ENCODE data around the gene DND1. TPM values are rescaled to one million over a fixed set of nuclear protein-coding genes. Genes with fewer than 3 reads are reported as not detected.

The DND1 gene
- total and polyA plus RNA-seq, 4 donors = 0.29 to 0.92 (median 0.37) TPM; not detected in 1

- no peak for TF ChIP-seq MAX (IDR thresholded peaks at IDR 0.05)
- TF ChIP-seq CTCF (IDR thresholded peaks at IDR 0.05; ENCODE audit: low read depth, low read length, missing input control) = no peak
- no peak for TF ChIP-seq NR2F2 (IDR thresholded peaks at IDR 0.05)
- TF ChIP-seq HNF4A (conservative IDR thresholded peaks at IDR 0.05) = no peak
- TF ChIP-seq JUND (IDR thresholded peaks at IDR 0.05) = no peak
- TF ChIP-seq GABPA (IDR thresholded peaks at IDR 0.05 in 1 of 2, conservative IDR thresholded peaks at IDR 0.05 in 1 of 2) = no peak
- no peak for TF ChIP-seq FOXA2 (IDR thresholded peaks at IDR 0.05)
- TF ChIP-seq SP1 (IDR thresholded peaks at IDR 0.05) = no peak
- no peak for TF ChIP-seq ATF3 (IDR thresholded peaks at IDR 0.05)
- no peak for TF ChIP-seq REST (IDR thresholded peaks at IDR 0.05)
- TF ChIP-seq FOXA1 (IDR thresholded peaks at IDR 0.05) = no peak
- no peak for TF ChIP-seq RAD21 (IDR thresholded peaks at IDR 0.05)
- no peak for TF ChIP-seq RXRA (IDR thresholded peaks at IDR 0.05)
- no peak for TF ChIP-seq ZBTB33 (IDR thresholded peaks at IDR 0.05)
- no peak for TF ChIP-seq TAF1 (conservative IDR thresholded peaks at IDR 0.05)
- no peak for TF ChIP-seq YY1 (IDR thresholded peaks at IDR 0.05)
- no peak for TF ChIP-seq EGR1 (IDR thresholded peaks at IDR 0.05; ENCODE audit: low read depth in 2 of 2)
- TF ChIP-seq HNF4G (IDR thresholded peaks at IDR 0.05) = no peak
- H3K4me3 ChIP-seq (ENCODE audit: low read depth in 1 of 3, low read length in 3 of 3) = no peak overlapping the region
- no peaks in the 10 kb centered on the region for H3K27me3 ChIP-seq (ENCODE audit: control insufficient read depth in 4 of 4, insufficient read depth in 4 of 4, low read length in 3 of 4)
- H3K9ac ChIP-seq (ENCODE audit: low read depth in 1 of 2, low read length in 2 of 2) = no peak overlapping the region
- DNase-seq (ENCODE audit: low spot score) = no peak
- H3K4me1 ChIP-seq (ENCODE audit: control insufficient read depth in 4 of 4, insufficient read depth in 4 of 4, low read length in 3 of 4) = peaks cover 6 to 23% (median 15%) of the 10 kb centered on the region in 4 donors
- no peaks in the 10 kb centered on the region for H3K9me3 ChIP-seq (ENCODE audit: control insufficient read depth in 4 of 4, low read length in 3 of 4)
- H3K27ac ChIP-seq (ENCODE audit: low read depth in 1 of 2, low read length in 2 of 2) = no peak overlapping the region
- peaks cover 12 to 54% (median 47%) of the 10 kb centered on the region in 4 donors for H3K36me3 ChIP-seq (ENCODE audit: control insufficient read depth in 4 of 4, insufficient read depth in 3 of 4, low read depth in 1 of 4, low read length in 3 of 4)
- WGBS = 86% methylated on average over 5 of the region's 5 CpGs
Measured at GRCh38 chr5:140694276-140694675, 20.9 kb upstream of the DND1 start.

Data from liver (tissue), 9 donors.